HL-60 (cell line): ENCODE measurements around the gene STARD10.

Experiments used
- CTCF ChIP-seq: IDR thresholded peaks from one replicate; pipeline ENCODE4 v1.5.1; 2011; ENCODE audit warnings: low read length, control low read depth, inconsistent platforms; ENCODE audit not compliant: insufficient read depth
- POLR2AphosphoS5 ChIP-seq: IDR thresholded peaks from 2 replicates; pipeline ENCODE4 v1.6.1; 2012; ENCODE audit warnings: low read depth
- SPI1 ChIP-seq: IDR thresholded peaks from 2 replicates; pipeline ENCODE4 v1.6.1; 2012; ENCODE audit warnings: low read depth, mild to moderate bottlenecking, borderline replicate concordance

DNA sequence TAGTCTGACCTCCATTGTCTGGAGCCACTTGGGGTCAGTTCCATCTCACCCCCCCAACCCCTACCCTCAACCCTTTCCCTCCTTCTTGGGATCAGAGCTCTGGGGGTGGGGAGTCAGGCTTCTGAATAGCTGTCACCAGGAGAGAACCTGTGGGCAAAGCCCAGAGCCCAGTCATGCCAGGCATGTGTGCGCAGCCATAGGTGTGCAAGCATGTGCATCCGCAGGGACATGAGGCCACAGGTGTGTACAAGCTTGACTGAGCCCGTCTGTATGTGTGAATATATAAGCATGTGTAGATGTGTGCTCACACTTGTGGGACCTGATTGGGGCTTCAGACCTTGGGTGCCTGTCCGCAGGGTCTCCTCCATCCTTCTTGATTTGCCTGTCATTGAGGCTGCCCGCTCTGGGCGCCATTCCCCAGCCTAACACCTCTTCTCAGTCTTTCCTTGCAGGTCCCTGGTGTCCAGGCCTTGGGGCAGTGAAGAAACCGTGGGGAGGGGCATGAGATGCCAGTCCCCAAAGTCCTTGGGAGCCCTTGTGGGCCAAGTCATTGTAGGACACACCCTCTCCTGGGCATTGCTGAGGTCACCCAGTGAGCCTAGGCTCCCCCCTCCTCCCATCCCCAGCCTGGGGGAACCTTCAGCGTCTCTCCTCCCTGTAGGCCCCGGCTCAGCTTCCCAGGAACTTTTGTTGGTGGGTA lies 29.4 kb upstream of the STARD10 start:
- TF ChIP-seq CTCF: no peak
- peak; percentile 9; the same call in 1 of the 2 replicates for TF ChIP-seq POLR2AphosphoS5
- TF ChIP-seq SPI1: no peak
